HG02623 (cell line): ENCODE data around the gene IMPACT.
A peak's percentile ranks its signal among the peaks of the same experiment; 100 is the strongest.

Experiments used
- ATAC-seq: cut with Tn5 transposase; IDR thresholded peaks from one replicate; pipeline ENCODE4 v1.9.1; 2021; ENCODE audit warnings: moderate library complexity; ENCODE audit not compliant: unreplicated experiment

The IMPACT gene

GRCh38 chr18:24420551-24420950 lies 5.9 kb upstream of the IMPACT start:
- ATAC-seq, result no peak

- ATAC-seq, result no peak
These were observed 4.6 kb upstream of the IMPACT start for GRCh38 chr18:24421831-24422230.

GRCh38 chr18:24426073-24426397 lies 435 bp upstream of the IMPACT start:
- no peak for ATAC-seq

GRCh38 chr18:24427484-24427883 lies 1.0 kb downstream of the IMPACT start:
- ATAC-seq, result no peak

GRCh38 chr18:24428709-24429108 lies 2.2 kb downstream of the IMPACT start:
- no peak for ATAC-seq

GRCh38 chr18:24429188-24429587 lies 2.7 kb downstream of the IMPACT start:
- no peak for ATAC-seq

GRCh38 chr18:24432618-24433017 lies 6.1 kb downstream of the IMPACT start:
- no peak for ATAC-seq

- ATAC-seq, result no peak
These were observed 10.5 kb downstream of the IMPACT start for GRCh38 chr18:24436939-24437338.

GRCh38 chr18:24443870-24444269 lies 17.4 kb downstream of the IMPACT start:
- ATAC-seq, result peak; percentile 60

- ATAC-seq, result peak; percentile 65
These were observed 20.0 kb downstream of the IMPACT start for GRCh38 chr18:24446453-24446852.

- no peak for ATAC-seq
These were observed 20.6 kb downstream of the IMPACT start for GRCh38 chr18:24446953-24447538.

GRCh38 chr18:24447961-24448360 lies 21.5 kb downstream of the IMPACT start:
- ATAC-seq, result no peak

GRCh38 chr18:24456549-24456948 lies 30.1 kb downstream of the IMPACT start:
- peak; percentile 95 for ATAC-seq

GRCh38 chr18:24459772-24460171 lies 33.3 kb downstream of the IMPACT start:
- ATAC-seq, result no peak

- no peak for ATAC-seq
These were observed 33.9 kb downstream of the IMPACT start, which contains the start of gene HRH4 for GRCh38 chr18:24460388-24460787. TSS of gene HRH4 (plus strand) at chr18:24460637. CDS start at chr18:24460729, 92 bp downstream.

GRCh38 chr18:24461996-24462395 lies 35.5 kb downstream of the IMPACT start:
- ATAC-seq, result no peak

- ATAC-seq, result no peak
These were observed 36.6 kb downstream of the IMPACT start for GRCh38 chr18:24462838-24463775.

- no peak for ATAC-seq
These were observed 39.0 kb downstream of the IMPACT start for GRCh38 chr18:24465486-24465885.

- no peak for ATAC-seq
These were observed 40.3 kb downstream of the IMPACT start for GRCh38 chr18:24466771-24467170.

GRCh38 chr18:24470022-24470618 lies 43.6 kb downstream of the IMPACT start:
- no peak for ATAC-seq

- no peak for ATAC-seq
These were observed 44.3 kb downstream of the IMPACT start for GRCh38 chr18:24470805-24471204.

GRCh38 chr18:24472591-24472990 lies 46.1 kb downstream of the IMPACT start:
- ATAC-seq, result no peak
